Caco-2 (cell line): ENCODE data around the gene ARG2. TPM values are rescaled to one million over a fixed set of nuclear protein-coding genes. Genes with fewer than 3 reads are reported as not detected.

ENCODE experiments used
- BruUV-seq: library from RNA; stranded (reverse); fragments of 400-500 nt; replicated peaks from 2 replicates; lab custom pipeline; 2021; lab: Mats Ljungman, UMichigan
- CTCF ChIA-PET: fragments of 300-600 bp; sonication (Branson Sonifier 250); formaldehyde crosslinking; loops from one replicate; lab custom pipeline; 2022; ENCODE audit warnings: antibody characterized with exemption; lab: Charles Lee
- POLR2A ChIA-PET: fragments of 300-600 bp; sonication (Branson Sonifier 250); formaldehyde crosslinking; loops from one replicate; lab custom pipeline; 2022; ENCODE audit warnings: antibody characterized with exemption; lab: Charles Lee
- DNase-seq, 2 experiments: peaks; one replicate each; pipeline versions ENCODE4 v3.0.0 to v3.0.0-alpha.2; 2020 to 2022
- H3K27me3 ChIP-seq: replicated peaks from 2 replicates; pipeline ENCODE4 v1.6.0; 2011; ENCODE audit warnings: low read length; ENCODE audit not compliant: control insufficient read depth, insufficient read depth
- H3K36me3 ChIP-seq: 2 replicates; pipeline ENCODE4 v1.5.1; 2011; ENCODE audit warnings: low read length; ENCODE audit not compliant: control insufficient read depth, insufficient read depth
- H3K4me1 ChIP-seq: fragments of 250-450 bp; sonication (Bioruptor Pico); 2 replicates; pipeline ENCODE4 v1.5.1; 2020; ENCODE audit warnings: mild to moderate bottlenecking
- H3K4me3 ChIP-seq: 2 replicates; pipeline ENCODE4 v1.5.1; 2011; ENCODE audit warnings: low read depth, mild to moderate bottlenecking, control low read depth, low read length
- H3K9me3 ChIP-seq: fragments of 250-450 bp; sonication (Bioruptor Pico); 2 replicates; pipeline ENCODE4 v1.5.1; 2020; ENCODE audit warnings: mild to moderate bottlenecking, moderate library complexity
- H3K27ac Mint-ChIP-seq: one replicate; pipeline ENCODE4 v1.8.0; 2022; ENCODE audit warnings: mixed read lengths; ENCODE audit not compliant: unreplicated experiment
- H3K27me3 Mint-ChIP-seq: one replicate; pipeline ENCODE4 v1.8.0; 2022; ENCODE audit warnings: mixed read lengths; ENCODE audit not compliant: insufficient read depth, unreplicated experiment
- H3K36me3 Mint-ChIP-seq: one replicate; pipeline ENCODE4 v1.8.0; 2022; ENCODE audit warnings: mild to moderate bottlenecking, mixed read lengths; ENCODE audit not compliant: insufficient read depth, unreplicated experiment
- H3K4me1 Mint-ChIP-seq: one replicate; pipeline ENCODE4 v1.8.0; 2022; ENCODE audit warnings: low read depth, mixed read lengths; ENCODE audit not compliant: unreplicated experiment
- H3K4me3 Mint-ChIP-seq: one replicate; pipeline ENCODE4 v1.8.0; 2022; ENCODE audit warnings: mild to moderate bottlenecking, moderate library complexity, mixed read lengths; ENCODE audit not compliant: unreplicated experiment
- H3K9me3 Mint-ChIP-seq: one replicate; pipeline ENCODE4 v1.8.0; 2022; ENCODE audit warnings: mixed read lengths; ENCODE audit not compliant: unreplicated experiment
- intact Hi-C: fragments of 100-400 bp; cut with micrococcal nuclease; formaldehyde crosslinking; loops from one replicate; pipeline ENCODE4 v1.10.0; 2022; ENCODE audit not compliant: unreplicated experiment
- total RNA-seq: library from RNA; stranded (reverse); gene quantifications from 2 replicates; pipeline ENCODE4 v1.2.3, GENCODE V29; 2022
- TF ChIP-seq, protein P1 (sequence below), 2 experiments: fragments of 200-600 bp in 1 of 2; IDR thresholded peaks; 1 replicate in 1 of 2; 2 replicates in 1 of 2; pipeline versions ENCODE4 v1.5.1 to v1.8.0; 2011 to 2022; ENCODE audit warnings: antibody characterized with exemption in 1 of 2, control low read depth in 1 of 2, inconsistent platforms in 1 of 2, low read depth in 1 of 2, low read length in 1 of 2, mild to moderate bottlenecking in 1 of 2, moderate library complexity in 1 of 2; ENCODE audit not compliant: insufficient read depth in 1 of 2, severe bottlenecking in 1 of 2, unreplicated experiment in 1 of 2

ARG2 gene
- total RNA-seq, 1 experiment from 2014 or later = 22.6 TPM

GRCh38 chr14:67641480-67641879, 21.8 kb downstream of the ARG2 start:
- no TSS peak for BruUV-seq
- POLR2A ChIA-PET = no interaction called here
- Histone ChIP-seq H3K4me3 (no peak overlapping the region), H3K36me3 (peaks cover 2% of the 10 kb centered on the region; the same call in 1 of the 2 replicates), H3K4me1 (0 out of 2 replicates have a peak, but pooled peaks cover 3% of the 10 kb centered on the region), H3K27me3 (no peaks in the 10 kb centered on the region), H3K9me3 (no peaks in the 10 kb centered on the region)
- no peak overlapping the region for H3K27ac Mint-ChIP-seq
- CTCF ChIA-PET = no interaction called here
- H3K4me3 Mint-ChIP-seq = no peak overlapping the region
- peaks cover 22% of the 10 kb centered on the region for H3K36me3 Mint-ChIP-seq
- no peak for DNase-seq
- TF ChIP-seq, protein P1, sequence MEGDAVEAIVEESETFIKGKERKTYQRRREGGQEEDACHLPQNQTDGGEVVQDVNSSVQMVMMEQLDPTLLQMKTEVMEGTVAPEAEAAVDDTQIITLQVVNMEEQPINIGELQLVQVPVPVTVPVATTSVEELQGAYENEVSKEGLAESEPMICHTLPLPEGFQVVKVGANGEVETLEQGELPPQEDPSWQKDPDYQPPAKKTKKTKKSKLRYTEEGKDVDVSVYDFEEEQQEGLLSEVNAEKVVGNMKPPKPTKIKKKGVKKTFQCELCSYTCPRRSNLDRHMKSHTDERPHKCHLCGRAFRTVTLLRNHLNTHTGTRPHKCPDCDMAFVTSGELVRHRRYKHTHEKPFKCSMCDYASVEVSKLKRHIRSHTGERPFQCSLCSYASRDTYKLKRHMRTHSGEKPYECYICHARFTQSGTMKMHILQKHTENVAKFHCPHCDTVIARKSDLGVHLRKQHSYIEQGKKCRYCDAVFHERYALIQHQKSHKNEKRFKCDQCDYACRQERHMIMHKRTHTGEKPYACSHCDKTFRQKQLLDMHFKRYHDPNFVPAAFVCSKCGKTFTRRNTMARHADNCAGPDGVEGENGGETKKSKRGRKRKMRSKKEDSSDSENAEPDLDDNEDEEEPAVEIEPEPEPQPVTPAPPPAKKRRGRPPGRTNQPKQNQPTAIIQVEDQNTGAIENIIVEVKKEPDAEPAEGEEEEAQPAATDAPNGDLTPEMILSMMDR (IDR thresholded peaks at IDR 0.05; ENCODE audit: insufficient read depth in 1 of 2, low read depth in 1 of 2, low read length in 1 of 2, severe bottlenecking in 1 of 2, unreplicated experiment in 1 of 2) = no peak
- no peaks in the 10 kb centered on the region for H3K27me3 Mint-ChIP-seq
- no peaks in the 10 kb centered on the region for H3K4me1 Mint-ChIP-seq
- intact Hi-C loops = no loop called here
- no peaks in the 10 kb centered on the region for H3K9me3 Mint-ChIP-seq

DNA sequence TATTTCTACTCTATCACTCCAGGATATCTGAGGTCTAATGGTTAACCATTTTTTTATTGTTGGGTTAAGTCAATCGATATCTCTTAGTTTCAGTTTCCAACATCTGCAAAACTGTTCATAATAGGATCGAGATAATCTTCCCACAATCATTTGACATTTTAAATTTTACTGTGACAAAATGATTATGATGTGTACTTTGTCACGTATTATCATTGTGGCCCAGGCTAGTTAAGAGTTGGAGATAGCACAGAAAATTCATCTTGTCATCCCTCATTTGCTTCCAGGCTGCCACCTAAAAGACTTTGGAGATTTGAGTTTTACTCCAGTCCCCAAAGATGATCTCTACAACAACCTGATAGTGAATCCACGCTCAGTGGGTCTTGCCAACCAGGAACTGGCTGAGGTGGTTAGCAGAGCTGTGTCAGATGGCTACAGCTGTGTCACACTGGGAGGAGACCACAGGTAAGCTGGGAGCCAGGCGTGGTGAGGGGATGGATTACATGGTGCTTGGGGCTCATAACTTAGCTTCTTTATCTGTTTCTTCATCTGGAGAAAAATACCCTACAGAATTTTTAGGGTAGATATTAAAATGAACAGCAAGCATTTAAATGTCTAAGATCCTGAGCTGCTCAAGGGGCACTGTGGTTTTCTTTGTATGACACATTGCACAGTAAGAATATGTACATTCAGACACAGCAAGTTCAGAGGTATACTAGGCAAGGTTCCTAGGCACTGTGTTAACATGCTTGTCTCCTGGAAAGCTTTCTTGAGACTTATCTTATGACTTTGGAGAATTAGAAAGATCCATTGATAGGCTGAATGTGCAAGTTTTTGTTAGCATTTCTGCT, 22.4 kb downstream of the ARG2 start:
- CTCF ChIA-PET = no interaction called here
- H3K9me3 ChIP-seq = no peaks in the 10 kb centered on the region
- peaks cover 27% of the 10 kb centered on the region for H3K36me3 Mint-ChIP-seq
- TF ChIP-seq, protein P1 (IDR thresholded peaks at IDR 0.05; ENCODE audit: insufficient read depth in 1 of 2, low read depth in 1 of 2, low read length in 1 of 2, severe bottlenecking in 1 of 2, unreplicated experiment in 1 of 2) = no peak
- H3K4me1 ChIP-seq = 0 out of 2 replicates have a peak, but pooled peaks cover 3% of the 10 kb centered on the region
- no peaks in the 10 kb centered on the region for H3K27me3 ChIP-seq
- no peak overlapping the region for H3K27ac Mint-ChIP-seq
- H3K4me3 Mint-ChIP-seq = no peak overlapping the region
- DNase-seq = no peak
- POLR2A ChIA-PET = no interaction called here
- no peaks in the 10 kb centered on the region for H3K9me3 Mint-ChIP-seq
- BruUV-seq = no TSS peak
- H3K27me3 Mint-ChIP-seq = no peaks in the 10 kb centered on the region
- H3K4me1 Mint-ChIP-seq = no peaks in the 10 kb centered on the region
- H3K36me3 ChIP-seq = peaks cover 2% of the 10 kb centered on the region; the same call in 1 of the 2 replicates
- intact Hi-C loops = no loop called here
- H3K4me3 ChIP-seq = no peak overlapping the region

DNA sequence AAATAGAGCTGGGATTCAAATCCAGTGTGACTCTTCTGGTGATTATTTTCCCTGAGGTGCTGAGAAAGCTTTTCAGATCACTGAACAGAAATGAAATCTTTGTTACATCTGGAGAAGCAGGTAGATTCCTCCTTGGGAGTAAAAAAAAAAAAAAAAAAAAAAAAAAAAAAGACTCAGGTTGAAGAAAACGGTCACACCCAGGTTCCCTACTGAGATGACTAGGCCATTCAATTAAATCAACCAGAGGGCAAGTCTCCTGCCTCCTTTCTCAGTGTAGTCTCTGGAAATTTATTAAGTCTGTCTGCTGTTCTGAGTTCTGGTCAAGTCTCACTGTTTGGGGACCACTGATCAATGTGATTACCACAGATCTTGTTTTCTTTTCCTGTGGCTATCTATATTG, 24.0 kb downstream of the ARG2 start:
- no peaks in the 10 kb centered on the region for H3K27me3 Mint-ChIP-seq
- no peak overlapping the region for H3K4me3 Mint-ChIP-seq

More for the DNA sequence above, 24.0 kb downstream of the ARG2 start:
- no peak overlapping the region for H3K4me3 ChIP-seq
- H3K4me1 Mint-ChIP-seq = no peaks in the 10 kb centered on the region
- H3K4me1 ChIP-seq = 0 out of 2 replicates have a peak, but pooled peaks cover 7% of the 10 kb centered on the region
- peaks cover 2% of the 10 kb centered on the region; the same call in 1 of the 2 replicates for H3K36me3 ChIP-seq
- intact Hi-C loops = no loop called here
- no TSS peak for BruUV-seq
- no peak for DNase-seq
- no peaks in the 10 kb centered on the region for H3K9me3 ChIP-seq
- POLR2A ChIA-PET = no interaction called here
- CTCF ChIA-PET = interaction anchor here (0.6 to 0.7 kb wide), 3 partner anchors 27 to 334 kb away, joined by 3 to 4 read pairs (median 3); no protein-coding TSS in a partner anchor
- TF ChIP-seq, protein P1 (IDR thresholded peaks at IDR 0.05; ENCODE audit: insufficient read depth in 1 of 2, low read depth in 1 of 2, low read length in 1 of 2, severe bottlenecking in 1 of 2, unreplicated experiment in 1 of 2) = no peak
- no peaks in the 10 kb centered on the region for H3K27me3 ChIP-seq
- peaks cover 38% of the 10 kb centered on the region for H3K36me3 Mint-ChIP-seq
- no peaks in the 10 kb centered on the region for H3K9me3 Mint-ChIP-seq
- no peak overlapping the region for H3K27ac Mint-ChIP-seq
